Stimulated activated CD8-positive, alpha-beta memory T cell treated with anti-CD3 and anti-CD28 coated beads, Interleukin-4, amount 100 ng/mL, for 4 hours (primary cell): ENCODE results near the gene SMC1B.
"Not testable (repeated sequence)": the region's sequence is repeated elsewhere in the genome, so short reads cannot be mapped to it uniquely, and the experiment has no call there.

Experiments used
- DNase-seq, 2 donors: peaks; one replicate each; pipeline ENCODE4 v3.0.0-alpha.2; 2020; ENCODE audit warnings: low read depth in 2 of 2, low spot score in 1 of 2

The SMC1B gene

GRCh38 chr22:45421349-45422055 is 8.1 kb upstream of the SMC1B start:
- no peak for DNase-seq

- no peak for DNase-seq
Measured at GRCh38 chr22:45420539-45420938, 7.1 kb upstream of the SMC1B start.

- DNase-seq, result no peak
Measured at GRCh38 chr22:45420011-45420410, 6.6 kb upstream of the SMC1B start.

- DNase-seq, result no peak
Measured at GRCh38 chr22:45418770-45419138, 5.4 kb upstream of the SMC1B start.

GRCh38 chr22:45418056-45418769 is 4.8 kb upstream of the SMC1B start:
- DNase-seq, result no peak

- DNase-seq, result no peak
Measured at GRCh38 chr22:45413013-45413367, 409 bp downstream of the SMC1B start.

- no peak for DNase-seq
Measured at GRCh38 chr22:45407793-45408192, 5.6 kb downstream of the SMC1B start.

GRCh38 chr22:45402466-45402985 is 10.9 kb downstream of the SMC1B start:
- DNase-seq, result no peak

- DNase-seq, result no peak
Measured at GRCh38 chr22:45399712-45400445, 13.5 kb downstream of the SMC1B start.

- DNase-seq, result no peak
Measured at GRCh38 chr22:45398214-45398613, 15.2 kb downstream of the SMC1B start.

- DNase-seq, result no peak
Measured at GRCh38 chr22:45397806-45398205, 15.6 kb downstream of the SMC1B start.

- no peak for DNase-seq
Measured at GRCh38 chr22:45389546-45389945, 23.9 kb downstream of the SMC1B start.

GRCh38 chr22:45381348-45381747 is 32.1 kb downstream of the SMC1B start:
- DNase-seq, result no peak

- no peak for DNase-seq
Measured at GRCh38 chr22:45376703-45377102, 36.7 kb downstream of the SMC1B start.

GRCh38 chr22:45376009-45376408 is 37.4 kb downstream of the SMC1B start:
- DNase-seq, result no peak

GRCh38 chr22:45373592-45373991 is 39.8 kb downstream of the SMC1B start:
- not testable (repeated sequence) for DNase-seq

- no peak for DNase-seq
Measured at GRCh38 chr22:45366713-45367112, 46.7 kb downstream of the SMC1B start.

- no peak for DNase-seq
Measured at GRCh38 chr22:45359627-45360026, 53.8 kb downstream of the SMC1B start.

GRCh38 chr22:45358127-45358526 is 55.3 kb downstream of the SMC1B start:
- DNase-seq, result no peak

GRCh38 chr22:45357490-45357889 is 55.9 kb downstream of the SMC1B start:
- DNase-seq, result no peak

GRCh38 chr22:45353786-45354185 is 59.6 kb downstream of the SMC1B start:
- no peak for DNase-seq

GRCh38 chr22:45352757-45353156 is 60.6 kb downstream of the SMC1B start:
- DNase-seq, result not testable (repeated sequence)
